ENCODE measurements around the gene TMEM175. TPM values are rescaled to one million over a fixed set of nuclear protein-coding genes. Genes with fewer than 3 reads are reported as not detected.
"Not testable (repeated sequence)": the region's sequence is repeated elsewhere in the genome, so short reads cannot be mapped to it uniquely, and the experiment has no call there.

The TMEM175 gene
- total RNA-seq, 1 donor from 2014 or later = 21.4 TPM

GRCh38 chr4:970854-971520 is 38.7 kb downstream of the TMEM175 start:
- Mint-ChIP-seq H3K36me3 (no peaks in the 10 kb centered on the region), H3K4me3 (peak overlapping the region; percentile 45), H3K9me3 (no peaks in the 10 kb centered on the region), H3K4me1 (ENCODE audit: unreplicated experiment) (no peaks in the 10 kb centered on the region), H3K27ac (no peak overlapping the region), H3K27me3 (no peaks in the 10 kb centered on the region)
- no peak for DNase-seq (ENCODE audit: extremely low spot score, unreplicated experiment)
- no peak for TF ChIP-seq CTCF (conservative IDR thresholded peaks at IDR 0.05)

GRCh38 chr4:971666-972500 is 39.6 kb downstream of the TMEM175 start:
- H3K4me3 Mint-ChIP-seq = peak overlapping the region; percentile 45
- no peak for DNase-seq (ENCODE audit: extremely low spot score, unreplicated experiment)
- no peaks in the 10 kb centered on the region for H3K9me3 Mint-ChIP-seq
- TF ChIP-seq CTCF (conservative IDR thresholded peaks at IDR 0.05) = no peak
- no peak overlapping the region for H3K27ac Mint-ChIP-seq
- no peaks in the 10 kb centered on the region for H3K36me3 Mint-ChIP-seq
- no peaks in the 10 kb centered on the region for H3K27me3 Mint-ChIP-seq
- H3K4me1 Mint-ChIP-seq (ENCODE audit: unreplicated experiment) = no peaks in the 10 kb centered on the region

- Mint-ChIP-seq H3K4me1 (ENCODE audit: unreplicated experiment) (no peaks in the 10 kb centered on the region), H3K27me3 (no peaks in the 10 kb centered on the region), H3K4me3 (peak overlapping the region; percentile 47), H3K9me3 (no peaks in the 10 kb centered on the region), H3K36me3 (no peaks in the 10 kb centered on the region), H3K27ac (no peak overlapping the region)
- no peak for DNase-seq (ENCODE audit: extremely low spot score, unreplicated experiment)
- TF ChIP-seq CTCF (conservative IDR thresholded peaks at IDR 0.05) = no peak
Measured at GRCh38 chr4:972651-973424, 40.6 kb downstream of the TMEM175 start.

DNA sequence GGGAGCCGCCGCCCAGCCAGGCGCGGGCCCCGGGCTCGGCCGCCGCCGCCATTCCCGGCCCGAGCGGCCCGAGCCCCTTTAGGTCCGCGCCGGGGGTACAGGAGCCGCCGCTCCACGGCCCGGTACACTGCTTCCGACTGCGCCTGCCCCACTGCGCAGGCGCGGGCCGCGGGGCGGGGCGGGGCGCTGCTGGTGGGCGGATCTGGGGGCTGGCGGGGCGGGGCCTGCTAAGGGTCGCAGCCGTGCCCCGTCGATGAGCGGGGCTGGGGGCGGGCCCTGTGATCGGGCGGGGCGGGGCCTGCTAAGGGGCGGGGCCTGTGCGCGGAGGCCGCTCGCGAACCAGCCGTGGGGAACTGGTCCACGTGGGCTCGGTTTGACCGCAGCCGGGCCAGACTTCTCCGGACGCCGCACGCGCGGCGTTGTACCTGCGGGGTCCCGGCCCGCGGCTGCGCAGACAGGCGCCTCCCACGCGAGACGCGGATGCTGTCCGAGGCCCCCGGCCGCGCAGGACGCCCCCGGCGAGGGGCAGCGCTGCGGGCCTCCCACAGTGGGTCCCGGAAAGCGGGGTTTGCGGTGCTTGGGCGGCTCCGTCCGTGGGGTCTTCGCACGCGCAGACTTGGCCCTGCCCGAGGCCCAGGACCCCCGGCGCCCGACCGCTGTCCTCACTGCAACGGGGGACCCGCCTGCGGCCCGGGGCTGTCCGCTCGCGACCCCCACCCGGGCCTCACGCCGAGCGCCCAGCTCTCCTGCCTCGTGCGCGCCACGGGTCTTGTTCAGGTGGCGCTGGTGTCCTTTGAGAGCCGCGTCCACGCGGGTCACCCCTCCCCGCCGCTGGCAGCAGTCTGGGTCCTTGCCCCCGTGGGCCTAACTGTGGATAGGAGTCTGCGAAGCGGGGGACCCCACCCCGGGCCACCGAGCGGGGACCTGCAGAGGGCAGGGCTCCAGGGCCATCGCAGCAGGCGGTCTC is 41.5 kb downstream of the TMEM175 start, which contains the start of gene DGKQ:
Gene DGKQ, minus strand, starts transcription at position 139 of the 967 bp plus-strand sequence. Its CDS starts 87 bp downstream, at position 52.
- Mint-ChIP-seq H3K27me3 (no peaks in the 10 kb centered on the region), H3K36me3 (no peaks in the 10 kb centered on the region), H3K4me1 (ENCODE audit: unreplicated experiment) (no peaks in the 10 kb centered on the region), H3K27ac (no peak within 1 kb of the TSS), H3K4me3 (peak within 1 kb of the TSS; percentile 47), H3K9me3 (no peaks in the 10 kb centered on the region)
- TF ChIP-seq CTCF (conservative IDR thresholded peaks at IDR 0.05) = no peak
- peak; percentile 89 for DNase-seq (ENCODE audit: extremely low spot score, unreplicated experiment)

- no peak for TF ChIP-seq CTCF (conservative IDR thresholded peaks at IDR 0.05)
- Mint-ChIP-seq H3K4me1 (ENCODE audit: unreplicated experiment) (no peaks in the 10 kb centered on the region), H3K4me3 (no peak overlapping the region), H3K27ac (no peak overlapping the region), H3K36me3 (no peaks in the 10 kb centered on the region), H3K27me3 (no peaks in the 10 kb centered on the region), H3K9me3 (no peaks in the 10 kb centered on the region)
- no peak for DNase-seq (ENCODE audit: extremely low spot score, unreplicated experiment)
Measured at GRCh38 chr4:974668-975067, 42.4 kb downstream of the TMEM175 start.

DNA sequence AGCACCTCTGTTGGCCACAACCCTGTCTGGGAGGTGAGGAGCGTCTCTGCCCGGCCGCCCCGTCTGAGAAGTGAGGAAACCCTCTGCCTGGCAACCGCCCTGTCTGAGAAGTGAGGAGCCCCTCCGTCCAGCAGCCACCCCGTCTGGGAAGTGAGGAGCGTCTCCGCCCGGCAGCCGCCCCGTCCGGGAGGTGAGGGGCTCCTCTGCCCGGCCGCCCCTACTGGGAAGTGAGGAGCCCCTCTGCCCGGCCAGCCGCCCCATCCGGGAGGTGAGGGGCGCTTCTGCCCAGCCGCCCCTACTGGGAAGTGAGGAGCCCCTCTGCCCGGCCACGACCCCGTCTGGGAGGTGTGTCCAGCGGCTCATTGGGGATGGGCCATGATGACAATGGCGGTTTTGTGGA is 43.8 kb downstream of the TMEM175 start:
- not testable (repeated sequence) for DNase-seq (ENCODE audit: extremely low spot score, unreplicated experiment); H3K36me3 Mint-ChIP-seq; H3K27me3 Mint-ChIP-seq; H3K4me3 Mint-ChIP-seq; H3K27ac Mint-ChIP-seq; H3K4me1 Mint-ChIP-seq (ENCODE audit: unreplicated experiment); H3K9me3 Mint-ChIP-seq

Measured in type B pancreatic cell (in vitro differentiated cells).